ENCODE data around the gene DCAF12L2.
"Not testable (repeated sequence)": the region's sequence is repeated elsewhere in the genome, so short reads cannot be mapped to it uniquely, and the experiment has no call there.

DCAF12L2 gene

GRCh38 chrX:126165721-126166461 is at the start of gene DCAF12L2:
Gene DCAF12L2 (minus strand): TSS chrX:126166289. CDS start chrX:126165924, 365 bp downstream.
- no peak within 1 kb of the TSS for H3K4me3 ChIP-seq (ENCODE audit: low read depth, low read length)
- TF ChIP-seq CTCF (IDR thresholded peaks at IDR 0.05; ENCODE audit: low read depth, low read length): no peak
- DNase-seq (ENCODE audit: low read depth, low spot score): no peak
- in situ Hi-C loops (cut with HindIII; ENCODE audit: low sequenced_read_pairs): no loop called here

GRCh38 chrX:126190888-126191287 is 24.8 kb upstream of the DCAF12L2 start:
- in situ Hi-C loops (cut with HindIII; ENCODE audit: low sequenced_read_pairs); H3K4me3 ChIP-seq (ENCODE audit: low read depth, low read length): not testable (repeated sequence)

GRCh38 chrX:126177133-126177840 is 11.2 kb upstream of the DCAF12L2 start:
- H3K4me3 ChIP-seq (ENCODE audit: low read depth, low read length): no peak overlapping the region
- in situ Hi-C loops (cut with HindIII; ENCODE audit: low sequenced_read_pairs): no loop called here
- DNase-seq (ENCODE audit: low read depth, low spot score): no peak
- TF ChIP-seq CTCF (IDR thresholded peaks at IDR 0.05; ENCODE audit: low read depth, low read length): no peak

More at GRCh38 chrX:126190888-126191287, 24.8 kb upstream of the DCAF12L2 start:
- DNase-seq (ENCODE audit: low read depth, low spot score): not testable (repeated sequence)

GRCh38 chrX:126170720-126171119 is 4.6 kb upstream of the DCAF12L2 start:
- H3K4me3 ChIP-seq (ENCODE audit: low read depth, low read length): no peak overlapping the region
- in situ Hi-C loops (cut with HindIII; ENCODE audit: low sequenced_read_pairs): no loop called here
- DNase-seq (ENCODE audit: low read depth, low spot score): no peak
- no peak for TF ChIP-seq CTCF (IDR thresholded peaks at IDR 0.05; ENCODE audit: low read depth, low read length)

GRCh38 chrX:126167560-126167959 is 1.5 kb upstream of the DCAF12L2 start:
- in situ Hi-C loops (cut with HindIII; ENCODE audit: low sequenced_read_pairs): no loop called here
- no peak overlapping the region for H3K4me3 ChIP-seq (ENCODE audit: low read depth, low read length)
- DNase-seq (ENCODE audit: low read depth, low spot score): no peak
- TF ChIP-seq CTCF (IDR thresholded peaks at IDR 0.05; ENCODE audit: low read depth, low read length): no peak

- no peak for DNase-seq (ENCODE audit: low read depth, low spot score)
- no peak for TF ChIP-seq CTCF (IDR thresholded peaks at IDR 0.05; ENCODE audit: low read depth, low read length)
- H3K4me3 ChIP-seq (ENCODE audit: low read depth, low read length): no peak overlapping the region
- in situ Hi-C loops (cut with HindIII; ENCODE audit: low sequenced_read_pairs): no loop called here
Measured at GRCh38 chrX:126165401-126165720, 728 bp downstream of the DCAF12L2 start.

GRCh38 chrX:126164689-126165400 is 1.2 kb downstream of the DCAF12L2 start:
- no peak overlapping the region for H3K4me3 ChIP-seq (ENCODE audit: low read depth, low read length)
- no peak for TF ChIP-seq CTCF (IDR thresholded peaks at IDR 0.05; ENCODE audit: low read depth, low read length)
- in situ Hi-C loops (cut with HindIII; ENCODE audit: low sequenced_read_pairs): no loop called here
- DNase-seq (ENCODE audit: low read depth, low spot score): no peak

Measured in astrocyte of the spinal cord (primary cell).